HG03045 (cell line): Measurements from ENCODE around the gene OTOF.

Experiments used
- ATAC-seq: cut with Tn5 transposase; IDR thresholded peaks from one replicate; pipeline ENCODE4 v1.9.1; 2021; ENCODE audit warnings: mild to moderate bottlenecking, moderate library complexity; ENCODE audit not compliant: unreplicated experiment

The OTOF gene

DNA sequence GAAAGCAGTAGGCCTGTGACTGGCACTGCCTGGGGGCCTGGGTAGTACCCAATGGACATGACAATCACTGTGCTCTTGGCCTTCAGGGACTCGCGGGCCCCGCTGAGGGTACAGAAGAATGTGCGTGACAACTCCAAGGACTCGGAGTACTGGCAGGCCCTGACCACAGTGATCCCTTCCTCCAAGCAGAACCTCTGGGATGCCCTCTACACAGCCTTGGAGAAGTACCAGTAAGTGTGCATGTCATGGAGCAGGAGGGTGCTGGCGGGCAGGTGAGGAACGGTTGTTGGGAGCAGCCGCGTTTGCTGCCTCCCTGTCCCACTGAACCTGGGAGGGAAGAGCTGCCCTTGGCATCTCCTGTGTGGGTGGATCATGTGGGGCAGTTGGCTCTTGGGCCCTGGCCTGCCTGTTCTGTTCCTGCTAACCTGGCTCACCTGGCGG is 23.3 kb downstream of the OTOF start:
- ATAC-seq = no peak

DNA sequence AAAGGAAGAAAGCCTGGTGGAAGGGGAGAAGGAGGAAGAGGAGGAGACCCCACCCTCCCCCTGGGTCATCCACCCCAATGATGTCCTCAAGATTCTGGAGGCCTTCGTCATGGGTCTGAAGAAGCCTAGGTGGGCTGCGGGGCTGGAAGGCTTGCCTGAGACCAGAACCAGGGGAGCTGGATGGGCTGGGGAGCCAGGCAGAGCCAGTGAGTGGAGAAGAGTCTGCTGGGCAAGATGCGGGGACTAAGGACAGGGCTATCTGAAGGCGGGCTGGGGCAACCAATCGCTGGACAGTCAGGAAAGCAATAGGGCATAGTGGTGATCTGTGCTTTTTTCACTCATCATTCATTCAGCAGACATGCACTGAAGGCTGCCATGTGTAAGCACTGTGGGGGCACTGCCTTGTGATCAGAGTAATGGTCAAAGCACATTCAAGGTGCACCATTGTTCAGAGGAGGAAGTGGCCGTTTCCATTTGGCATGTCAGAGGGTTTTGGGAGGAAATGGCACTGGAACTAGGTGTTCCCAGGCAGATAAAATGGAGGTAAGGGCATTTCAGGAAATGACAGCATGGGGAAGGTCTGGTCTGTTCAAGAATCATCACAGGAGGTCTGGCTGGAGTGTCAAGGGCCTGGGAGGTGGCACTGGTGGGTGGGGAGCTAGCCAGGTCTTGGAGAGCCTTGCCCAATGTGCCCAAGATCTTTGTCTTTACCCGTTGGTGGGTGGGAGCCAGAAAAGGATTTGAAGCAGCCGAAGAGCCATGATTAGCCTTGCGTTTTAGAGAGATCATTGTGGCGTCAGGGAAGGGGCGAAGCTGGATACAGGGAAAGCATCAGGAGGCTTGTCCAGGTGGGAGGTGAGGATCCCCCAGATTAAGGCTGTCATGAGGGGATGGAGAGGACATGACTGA is 24.2 kb downstream of the OTOF start:
- no peak for ATAC-seq

DNA sequence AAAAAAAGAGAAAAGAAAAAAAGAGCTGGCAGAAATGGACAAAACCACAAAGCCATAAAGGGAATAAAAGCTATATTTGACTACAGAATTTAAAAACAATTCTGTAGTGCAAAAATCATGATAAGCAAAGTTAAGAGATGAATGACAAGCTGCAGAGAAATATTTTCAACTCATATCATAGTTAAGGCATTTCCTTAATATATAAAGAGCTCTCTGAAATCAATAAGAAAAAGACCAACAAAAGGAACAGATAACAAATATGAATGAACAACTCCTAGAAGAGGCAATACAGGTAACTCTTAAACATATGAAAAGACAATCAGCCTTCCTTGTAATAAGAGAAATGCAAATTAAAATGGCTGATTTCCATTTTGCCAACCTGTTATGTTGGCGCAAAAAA is 26.2 kb downstream of the OTOF start:
- ATAC-seq = no peak

DNA sequence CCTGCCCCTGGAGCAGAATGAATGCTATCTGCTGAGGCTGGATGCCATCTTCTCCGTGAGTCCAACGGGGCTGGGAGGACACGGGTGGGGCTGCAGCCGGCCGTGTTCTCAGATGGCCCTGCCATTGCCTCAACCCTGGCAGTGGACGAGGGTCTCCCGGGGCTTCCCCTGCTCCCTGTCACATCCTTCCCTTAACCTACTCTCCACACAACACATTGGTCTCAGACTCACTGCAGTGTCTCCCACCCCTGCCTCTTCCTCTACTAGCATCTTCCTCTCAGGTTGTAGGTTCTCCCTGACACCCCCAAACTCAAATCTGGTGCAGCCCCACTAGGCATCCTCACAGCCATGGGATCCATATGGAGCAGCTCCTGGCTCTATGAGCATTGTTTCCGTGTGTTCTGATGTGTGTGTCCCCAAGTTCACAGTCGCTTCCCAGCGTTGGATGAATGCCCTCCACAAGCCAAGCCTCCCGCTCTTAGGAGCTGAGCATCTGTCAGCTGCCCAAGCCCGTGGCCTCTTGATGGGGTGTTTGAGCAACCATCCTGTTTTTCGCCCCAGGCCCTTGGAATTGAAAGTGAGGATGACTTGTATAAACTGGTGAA is 27.8 kb downstream of the OTOF start:
- ATAC-seq = no peak

DNA sequence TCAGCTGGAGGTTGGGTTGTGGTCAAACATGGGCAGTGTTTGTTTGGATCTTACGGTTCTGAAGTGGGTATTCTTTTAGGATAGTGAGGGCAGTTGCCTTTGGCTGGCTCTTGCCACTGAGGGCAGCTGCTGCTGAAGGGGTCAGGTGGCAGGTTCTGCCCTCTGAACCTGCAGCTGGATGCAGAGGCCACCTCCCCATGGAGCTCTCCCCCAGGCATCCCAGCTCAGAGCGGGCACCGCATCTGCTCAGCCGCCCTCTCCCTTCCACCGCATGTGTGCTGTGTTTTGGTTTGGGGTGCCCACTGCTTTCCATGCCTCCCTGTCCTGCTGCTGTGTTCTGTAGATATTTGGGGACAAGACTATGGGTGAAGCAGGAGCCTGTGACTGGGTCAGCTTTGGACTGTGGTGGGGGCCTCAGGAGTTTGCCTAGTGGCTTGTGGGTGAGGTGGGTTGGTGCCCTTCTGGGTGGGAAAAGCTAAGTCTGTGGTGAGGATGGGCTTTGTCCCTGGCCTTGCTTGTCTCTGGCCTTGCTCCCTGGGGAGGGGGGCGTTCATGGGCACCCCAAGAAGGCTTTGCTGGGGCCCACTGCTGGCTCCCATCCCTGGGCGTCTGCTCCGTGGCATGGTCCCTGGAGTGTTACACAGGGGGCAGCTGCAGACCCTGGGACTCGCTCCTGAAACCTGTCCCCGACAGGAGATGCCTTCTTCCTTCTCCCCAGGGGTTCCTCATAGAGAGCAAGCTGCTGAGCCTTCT is 28.5 kb downstream of the OTOF start:
- ATAC-seq = no peak

DNA sequence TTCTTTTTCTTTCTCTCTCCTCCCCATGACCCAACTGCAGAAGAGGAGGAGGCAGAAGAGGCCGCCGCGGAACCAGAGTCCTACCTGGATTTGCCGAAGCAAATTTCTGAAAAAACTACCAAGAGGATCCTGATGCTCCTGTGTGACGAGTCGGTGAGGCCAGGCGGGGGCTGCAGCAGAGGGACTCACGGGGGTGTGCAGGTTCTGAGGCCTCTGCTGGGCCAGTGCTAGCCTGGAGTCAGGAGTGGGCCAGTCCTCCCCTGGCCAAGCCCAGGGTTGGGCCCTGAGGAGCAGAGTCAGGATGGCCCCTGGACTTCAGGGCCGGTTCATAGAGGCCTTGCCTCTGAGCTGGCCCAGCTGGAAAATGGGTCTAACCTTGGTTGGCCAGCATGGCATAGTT is 29.3 kb downstream of the OTOF start:
- no peak for ATAC-seq

DNA sequence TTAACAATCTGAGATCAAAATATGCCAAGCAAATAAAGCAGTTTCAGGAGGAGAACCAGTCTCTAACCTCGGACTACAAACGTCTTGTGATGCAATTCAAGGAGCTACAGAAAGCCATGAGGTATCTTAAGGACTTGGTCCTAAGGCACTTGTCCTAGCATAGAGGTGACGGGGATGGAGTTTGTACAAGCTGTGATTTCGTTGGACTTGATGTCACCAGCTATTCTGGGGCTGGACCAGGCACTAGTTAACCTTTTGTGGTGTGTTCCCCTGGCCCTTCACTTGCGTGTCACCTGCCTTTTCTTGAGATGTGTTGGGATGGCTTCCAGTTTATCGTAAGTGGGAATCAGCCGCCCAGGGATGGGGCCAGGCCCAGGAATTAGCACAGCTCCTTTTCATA is 33.7 kb downstream of the OTOF start:
- ATAC-seq = no peak

DNA sequence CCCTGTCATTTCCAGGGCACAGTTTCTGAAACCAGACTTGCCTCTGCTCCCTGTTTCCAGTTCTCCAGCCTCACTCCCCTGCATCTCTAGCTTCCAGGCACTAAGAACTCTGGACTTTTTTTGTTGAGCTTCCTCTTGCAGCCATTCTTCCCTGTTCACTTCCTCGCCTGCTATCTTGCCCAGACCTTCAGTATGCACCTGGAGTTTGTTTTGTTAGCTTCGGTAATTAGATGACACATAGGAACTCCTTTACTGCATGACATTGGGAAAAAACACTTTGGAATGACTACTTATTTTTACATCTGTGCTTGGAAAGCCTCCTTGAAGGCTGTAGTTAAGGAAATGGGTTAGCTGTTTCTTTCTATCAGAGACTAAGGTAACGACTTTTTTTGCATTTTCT is 35.2 kb downstream of the OTOF start:
- ATAC-seq = no peak

DNA sequence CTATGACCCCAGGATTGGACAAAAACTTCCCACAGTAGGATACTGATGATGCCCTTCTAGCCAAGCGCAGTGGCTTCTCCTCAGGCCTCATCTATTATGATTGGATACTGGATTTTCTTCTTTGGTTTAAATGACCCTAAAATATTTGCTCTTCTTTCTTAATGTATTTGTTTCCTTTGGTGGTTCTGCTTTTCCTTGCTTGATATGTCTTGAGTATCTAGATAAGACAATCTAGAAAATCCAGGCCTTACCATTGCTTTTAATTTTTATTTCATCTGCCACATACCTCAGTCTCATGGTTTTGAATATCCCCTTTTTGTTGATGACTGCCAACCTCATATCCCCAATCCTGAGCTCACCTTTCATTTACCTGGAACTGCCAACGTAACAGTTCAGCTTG is 35.6 kb downstream of the OTOF start:
- no peak for ATAC-seq

DNA sequence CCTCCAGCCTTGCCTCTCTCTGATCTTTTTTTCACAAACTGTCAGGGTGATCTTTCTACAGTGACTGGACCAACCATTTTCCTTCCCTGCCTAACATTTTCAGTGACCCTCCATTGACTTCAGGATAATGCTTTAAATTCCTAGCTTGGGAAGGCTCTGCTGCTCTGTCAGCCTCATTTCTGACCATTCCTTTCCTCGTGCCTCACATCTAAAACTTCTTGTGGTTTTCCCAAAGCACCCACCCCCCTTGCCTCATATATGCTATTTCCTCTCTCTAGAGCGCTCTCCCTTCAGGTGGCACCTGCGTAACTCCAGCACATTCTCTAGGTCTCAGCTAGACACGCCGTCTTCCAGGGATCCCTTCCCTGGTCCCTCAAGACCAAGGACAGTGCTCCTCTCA is 39.0 kb downstream of the OTOF start:
- no peak for ATAC-seq

DNA sequence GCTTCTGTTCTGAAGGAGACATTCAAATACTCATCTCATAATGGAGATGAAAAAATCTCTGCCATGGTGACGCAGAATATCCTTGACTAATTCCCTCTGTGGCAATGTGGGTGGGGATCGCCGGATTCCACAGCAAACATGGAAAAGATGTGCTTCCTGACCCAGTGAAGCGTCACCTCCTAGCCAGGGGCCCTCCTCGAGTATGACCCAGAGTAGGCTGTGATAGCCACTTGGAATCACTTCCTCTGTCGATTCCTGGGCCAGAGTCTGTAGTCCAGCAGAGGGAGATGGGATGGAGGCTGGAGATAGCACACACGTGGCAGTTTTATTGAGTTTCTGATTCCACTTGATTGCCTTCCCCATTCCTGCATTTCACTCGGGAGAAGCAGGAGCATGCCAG is 39.4 kb downstream of the OTOF start:
- ATAC-seq = no peak

DNA sequence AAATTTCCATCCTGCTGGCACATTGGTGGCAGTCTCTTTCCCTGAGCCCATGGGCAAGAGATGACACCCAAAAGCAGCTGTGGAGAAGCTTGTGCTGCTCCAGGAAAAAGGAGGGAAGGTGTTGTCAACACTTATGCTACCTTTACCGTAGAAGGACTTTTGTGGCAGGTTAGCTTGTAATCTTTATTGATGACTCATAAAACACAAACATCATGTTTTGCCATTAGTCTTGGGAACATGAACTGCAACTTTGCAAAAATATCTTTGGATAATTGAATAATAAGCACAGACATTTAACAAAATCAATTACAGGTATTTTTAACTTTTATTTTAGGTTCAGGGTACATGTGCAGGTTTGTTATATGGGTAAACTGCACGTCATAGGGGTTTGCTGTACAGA is 42.8 kb downstream of the OTOF start:
- no peak for ATAC-seq

DNA sequence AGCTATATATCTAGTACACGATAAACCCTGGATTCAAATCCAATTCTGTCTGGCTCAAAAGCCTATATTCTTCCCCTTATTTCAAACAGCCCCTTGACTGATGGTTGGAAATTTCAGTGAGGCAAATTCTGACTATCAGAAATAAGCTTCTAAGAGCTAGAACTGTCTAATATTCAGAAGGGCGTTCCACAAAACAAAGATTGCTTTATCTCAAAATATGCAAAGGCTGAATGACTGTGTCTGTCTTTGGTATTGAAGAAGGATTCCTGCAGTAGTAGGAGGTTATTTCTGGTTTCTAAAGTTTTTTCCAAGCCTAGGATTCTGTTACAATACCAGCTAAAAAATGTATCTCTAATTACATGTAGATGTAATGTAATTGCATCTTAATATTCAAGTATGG is 45.1 kb downstream of the OTOF start:
- no peak for ATAC-seq

DNA sequence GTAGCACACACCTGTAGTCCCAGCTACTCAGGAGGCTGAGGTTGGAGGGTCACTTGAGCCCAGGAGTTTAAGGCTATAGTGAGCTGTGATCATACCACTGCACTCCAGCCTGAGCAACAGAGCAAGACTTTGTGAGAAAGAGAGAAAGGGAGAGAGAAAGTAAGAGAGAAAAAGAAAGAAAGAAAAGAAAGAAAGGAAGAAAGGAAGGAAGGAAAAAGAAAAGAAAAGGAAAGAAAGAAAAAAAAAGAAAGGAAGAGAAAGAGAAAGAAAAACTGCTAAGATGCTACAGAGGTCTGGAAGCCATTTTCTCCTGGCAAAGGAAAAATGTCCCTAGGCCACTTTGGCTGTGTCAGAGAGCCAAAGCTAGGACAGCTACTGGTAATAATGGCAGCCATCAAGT is 45.6 kb downstream of the OTOF start:
- ATAC-seq = no peak

DNA sequence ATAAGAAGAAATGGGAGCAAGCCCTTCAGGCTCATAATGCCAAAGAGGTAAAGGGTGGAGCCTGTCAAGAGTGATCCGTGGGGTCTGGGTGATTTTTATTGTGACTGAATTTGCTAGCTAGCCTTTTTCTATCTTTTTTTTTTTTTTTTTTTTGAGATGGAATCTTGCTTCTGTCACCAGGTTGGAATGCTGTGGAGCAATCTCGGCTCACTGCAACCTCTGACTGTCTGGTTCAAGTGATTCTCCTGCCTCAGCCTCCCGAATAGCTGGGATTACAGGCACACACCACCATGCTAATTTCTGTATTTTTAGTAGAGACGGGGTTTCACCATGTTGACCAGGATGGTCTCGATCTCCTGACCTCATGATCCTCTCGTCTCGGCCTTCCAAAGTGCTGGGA is 47.1 kb downstream of the OTOF start:
- no peak for ATAC-seq

DNA sequence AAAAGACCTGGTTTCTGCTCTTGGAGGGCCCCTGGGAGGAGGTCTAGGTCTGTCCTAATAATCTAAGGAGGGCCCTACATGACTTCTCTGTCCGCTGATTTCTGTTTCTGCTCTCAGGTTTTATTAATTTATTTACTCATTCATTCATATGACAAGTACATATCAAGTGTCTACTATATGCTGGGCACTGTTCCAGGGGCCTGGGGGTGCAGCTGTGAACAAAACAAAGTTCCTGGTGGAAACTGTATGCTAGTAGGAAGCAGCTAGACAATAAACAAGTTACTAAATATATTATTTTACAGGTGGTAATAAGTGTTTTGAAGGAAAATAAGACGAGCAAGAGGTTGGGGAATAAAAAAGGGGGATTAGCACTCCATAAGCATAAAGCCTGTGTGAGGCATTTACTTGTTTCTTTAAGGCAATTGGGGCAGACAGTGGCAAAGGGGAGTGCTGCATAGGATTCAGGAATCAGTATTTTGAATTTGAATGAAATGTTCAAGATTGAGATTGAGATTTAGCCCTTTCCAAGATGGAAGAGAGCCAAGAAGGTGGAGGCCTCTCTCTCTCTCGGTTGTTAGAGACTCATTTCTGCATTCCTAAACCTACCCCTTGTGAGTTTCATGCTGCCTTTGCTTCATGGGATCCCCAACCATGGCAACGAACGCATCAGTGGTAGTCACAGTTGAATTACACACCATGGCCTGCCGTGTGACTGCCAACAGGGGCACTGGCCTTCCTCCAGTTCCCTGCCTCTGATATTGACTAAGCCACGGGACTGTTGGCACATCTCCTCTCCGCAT is 47.9 kb downstream of the OTOF start:
- no peak for ATAC-seq

DNA sequence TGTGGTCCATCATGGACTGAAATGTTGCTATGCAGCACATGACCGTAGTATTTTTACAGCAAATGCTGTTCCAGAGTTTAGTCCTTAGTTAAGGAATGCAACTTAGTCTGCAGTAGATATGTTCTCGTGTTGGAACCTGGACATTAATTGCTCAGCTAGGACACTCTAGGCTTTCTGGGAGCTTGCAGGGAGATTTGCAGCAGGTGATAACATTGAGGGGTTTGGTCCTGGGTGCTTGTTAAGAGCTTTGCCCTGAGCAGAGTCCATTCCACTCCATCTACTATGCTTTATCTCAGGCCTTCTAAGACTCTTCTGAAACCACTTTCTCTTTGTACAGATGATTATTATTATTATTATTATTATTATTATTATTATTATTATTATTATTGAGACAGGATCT is 49.1 kb downstream of the OTOF start:
- no peak for ATAC-seq

DNA sequence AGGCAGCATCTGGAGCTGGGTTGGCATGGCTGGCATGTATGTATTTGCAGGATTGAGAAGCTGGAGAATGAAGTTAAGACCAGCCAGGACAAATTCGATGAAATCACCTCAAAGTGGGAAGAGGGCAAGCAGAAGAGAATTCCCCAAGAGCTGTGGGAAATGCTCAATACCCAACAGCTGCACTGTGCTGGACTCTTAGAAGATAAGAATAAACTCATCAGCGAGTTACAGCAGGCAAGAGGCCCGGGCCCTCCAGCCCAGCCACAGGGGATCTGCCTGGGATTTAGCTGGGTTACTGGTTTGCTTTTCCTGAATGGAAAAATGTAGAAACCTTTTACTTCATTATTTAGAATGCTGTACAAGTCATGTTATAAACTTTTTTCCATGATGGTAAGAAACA is 53.7 kb downstream of the OTOF start:
- ATAC-seq = no peak

DNA sequence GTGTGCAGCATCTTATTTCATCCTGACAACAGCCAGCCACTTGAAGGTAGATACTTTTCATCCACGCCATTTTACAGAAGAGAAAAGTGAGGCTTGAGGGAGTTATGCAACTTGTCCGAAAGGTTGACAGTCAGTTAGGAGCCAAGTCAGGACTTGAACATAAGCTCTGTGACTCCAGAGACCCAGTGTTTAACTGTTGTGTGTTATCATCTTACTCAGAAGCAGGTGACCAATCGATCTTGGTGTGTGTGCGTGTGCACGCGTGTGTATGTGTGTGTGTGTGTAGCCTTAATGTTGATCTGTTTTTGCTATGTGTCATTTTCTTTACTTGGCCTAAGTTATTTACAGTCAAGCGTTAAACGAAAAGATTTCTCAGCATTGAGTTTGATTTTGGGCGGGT is 54.2 kb downstream of the OTOF start:
- no peak for ATAC-seq

DNA sequence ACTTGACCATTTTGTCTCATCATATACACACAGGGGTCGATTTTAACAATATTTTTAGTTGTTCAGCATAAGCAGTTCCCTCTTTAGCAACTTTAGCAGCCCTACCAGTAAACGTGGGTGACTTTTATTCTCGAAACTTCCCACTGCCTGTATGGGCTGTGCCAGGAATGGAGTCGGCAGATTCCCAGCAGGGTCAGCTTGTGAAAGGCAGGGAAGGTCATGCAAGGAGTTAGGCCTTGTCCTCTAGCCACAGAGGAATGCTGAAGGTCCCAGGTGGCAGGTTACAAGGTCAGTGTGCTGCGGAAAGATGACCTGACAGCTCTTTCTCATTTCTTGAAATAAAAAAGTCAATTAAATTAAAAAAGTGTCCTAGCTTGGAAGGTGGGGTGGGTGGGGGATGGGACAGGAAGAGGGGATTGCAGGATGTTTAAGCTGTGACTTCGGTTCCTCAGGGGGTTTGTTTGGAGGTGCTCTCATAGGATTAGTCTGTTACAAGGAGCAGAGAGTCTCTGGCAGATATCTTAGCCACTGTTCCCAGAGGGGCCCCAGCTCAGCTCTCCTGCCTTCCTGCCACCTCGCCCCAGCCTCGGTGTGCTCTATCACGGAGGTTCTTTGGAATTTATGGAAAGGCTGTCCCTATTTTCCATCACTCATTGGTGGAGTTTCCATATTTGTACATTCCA is 54.8 kb downstream of the OTOF start:
- ATAC-seq = no peak

DNA sequence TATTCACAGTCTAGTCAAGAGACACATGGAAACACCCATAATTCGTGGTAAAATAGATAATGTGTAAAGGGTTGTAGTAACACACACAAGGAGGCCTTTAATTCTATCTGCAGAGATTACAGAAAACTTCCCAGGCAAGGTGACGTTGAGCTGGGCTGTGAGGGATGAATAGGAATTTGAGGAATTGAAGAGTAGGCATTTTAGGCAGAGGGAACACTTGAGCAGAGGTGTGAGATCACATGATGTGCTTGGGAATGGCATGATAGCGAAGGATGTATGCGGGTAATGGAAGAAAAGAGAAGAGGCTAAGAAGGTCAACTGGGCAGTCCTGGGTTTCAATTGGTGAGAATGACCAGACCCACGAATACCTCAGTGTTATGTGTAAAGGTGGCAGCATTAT is 56.0 kb downstream of the OTOF start:
- ATAC-seq = no peak
